GM23338 (cell line): ENCODE measurements around the gene KMT2E.

Source experiments
- CREB1 ChIP-seq: fragments of 250-450 bp; sonication (Bioruptor Pico); IDR thresholded peaks from 2 replicates; pipeline ENCODE4 v1.5.0; 2020; ENCODE audit warnings: low read depth, mild to moderate bottlenecking, moderate library complexity
- CTCF ChIP-seq, 2 experiments: fragments of 200-600 bp in 1 of 2; sonication (generic) in 1 of 2; conservative IDR thresholded peaks; 2 replicates each; pipeline versions ENCODE4 v1.5.1 to v1.6.1; 2016 to 2017; ENCODE audit warnings: antibody characterized with exemption in 2 of 2, low read depth in 2 of 2, mild to moderate bottlenecking in 2 of 2, moderate library complexity in 1 of 2
- ETS1 ChIP-seq: IDR thresholded peaks from 2 replicates; pipeline ENCODE4 v1.6.1; 2016; ENCODE audit warnings: antibody characterized with exemption
- EZH2 ChIP-seq: fragments of 200-600 bp; sonication (generic); IDR thresholded peaks from one replicate; pipeline ENCODE4 v1.8.0; 2017; ENCODE audit warnings: antibody characterized with exemption, mild to moderate bottlenecking, low read depth; ENCODE audit not compliant: unreplicated experiment
- EZH2phosphoT487 ChIP-seq: fragments of 200-600 bp; sonication (generic); IDR thresholded peaks from one replicate; pipeline ENCODE4 v1.8.1; 2018; ENCODE audit warnings: antibody characterized with exemption; ENCODE audit not compliant: unreplicated experiment
- JUNB ChIP-seq: IDR thresholded peaks from one replicate; pipeline ENCODE4 v1.6.1; 2016; ENCODE audit warnings: antibody characterized with exemption; ENCODE audit not compliant: unreplicated experiment
- NANOG ChIP-seq: IDR thresholded peaks from 2 replicates; pipeline ENCODE4 v1.6.1; 2016; ENCODE audit warnings: antibody characterized with exemption, borderline replicate concordance
- POLR2AphosphoS5 ChIP-seq: IDR thresholded peaks from 2 replicates; pipeline ENCODE4 v1.6.1; 2016; ENCODE audit warnings: antibody characterized with exemption, low read depth
- REST ChIP-seq: IDR thresholded peaks from one replicate; pipeline ENCODE4 v1.6.1; 2018; ENCODE audit warnings: antibody characterized with exemption; ENCODE audit not compliant: unreplicated experiment
- STAT1 ChIP-seq: IDR thresholded peaks from one replicate; pipeline ENCODE4 v1.6.1; 2016; ENCODE audit warnings: antibody characterized with exemption; ENCODE audit not compliant: unreplicated experiment
- ZNF114 ChIP-seq: fragments of 250-450 bp; sonication (Bioruptor Pico); IDR thresholded peaks from 2 replicates; pipeline ENCODE4 v1.5.0; 2020; ENCODE audit warnings: mild to moderate bottlenecking, moderate library complexity

GRCh38 chr7:105133986-105134655 lies 120.1 kb downstream of the KMT2E start:
- TF ChIP-seq CTCF (conservative IDR thresholded peaks at IDR 0.05; ENCODE audit: low read depth in 2 of 2) (no peak), EZH2 (no peak), CREB1 (CRISPR knock-in tag) (no peak), STAT1 (no peak), EZH2phosphoT487 (no peak), REST (no peak), ETS1 (no peak), POLR2AphosphoS5 (no peak), JUNB (no peak), NANOG (no peak), ZNF114 (CRISPR knock-in tag) (no peak)
